ENCODE results near the gene SPACA1.

Gene SPACA1

DNA sequence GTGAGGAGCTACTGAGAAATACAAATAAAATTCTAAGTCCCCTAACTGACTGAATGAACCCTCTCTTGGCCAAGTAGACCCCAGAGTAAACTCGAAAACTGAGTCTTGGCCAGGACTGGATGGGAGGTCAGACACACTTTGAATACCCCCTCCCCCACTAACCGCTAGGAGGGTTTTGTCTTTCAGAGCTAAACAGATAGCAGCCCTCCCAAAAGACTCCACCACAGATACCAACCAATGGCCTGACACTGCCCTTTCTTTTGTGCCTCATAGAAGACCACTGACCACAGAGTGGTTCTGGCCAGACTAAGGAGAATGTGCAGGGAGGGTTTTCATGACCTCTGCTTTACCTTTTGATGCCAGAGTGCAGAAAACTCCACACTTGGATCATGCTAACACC is 42.1 kb downstream of the SPACA1 start:
- FAIRE-seq (no peak), DNase-seq (ENCODE audit: low spot score) (no peak)

DNA sequence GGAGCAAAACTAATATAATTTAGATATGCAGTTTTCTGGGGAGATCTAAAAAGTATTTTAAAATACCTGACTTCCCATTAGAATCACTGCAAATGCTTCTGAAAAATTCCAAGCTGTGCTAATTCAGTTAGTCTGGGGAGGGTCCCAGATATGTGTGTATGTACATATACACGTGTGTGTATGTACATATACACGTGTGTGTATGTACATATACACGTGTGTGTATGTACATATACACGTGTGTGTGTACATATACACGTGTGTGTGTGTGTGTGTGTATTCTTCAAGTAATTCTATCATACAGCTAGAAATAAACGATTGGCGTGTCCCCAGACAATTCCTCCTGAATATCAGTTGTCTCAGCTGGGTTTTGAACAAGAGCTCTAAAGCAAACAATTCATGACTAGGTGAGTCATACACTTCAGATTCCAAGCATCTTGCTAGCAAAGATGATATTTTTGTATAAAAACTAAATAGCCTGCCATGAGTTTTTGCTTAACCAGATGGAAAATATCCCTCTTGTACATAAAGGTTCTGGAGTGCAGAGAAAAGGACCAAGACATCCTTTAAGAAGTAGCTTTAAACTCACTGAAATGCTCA is 58.2 kb downstream of the SPACA1 start:
- FAIRE-seq: no peak
- no peak for DNase-seq (ENCODE audit: low spot score)

DNA sequence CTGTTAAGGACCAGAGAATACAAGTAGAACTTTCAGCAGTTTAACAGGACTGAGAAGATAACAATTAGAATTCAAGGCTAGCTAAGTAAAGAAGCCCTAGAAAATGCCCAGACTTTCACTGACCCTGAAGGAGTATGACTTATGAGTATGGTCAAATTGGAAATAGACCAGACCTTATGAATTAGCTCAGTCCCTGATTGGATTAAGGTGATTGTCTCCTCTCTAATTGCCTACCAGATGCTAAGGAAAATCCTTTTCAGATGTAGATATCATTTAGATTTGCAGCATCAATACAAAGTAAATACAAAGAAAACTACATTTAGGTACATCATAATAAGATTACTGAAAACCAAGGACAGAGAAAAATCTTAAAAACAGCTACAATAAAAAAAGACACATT is 59.6 kb downstream of the SPACA1 start:
- DNase-seq (ENCODE audit: low spot score): no peak
- FAIRE-seq: no peak

DNA sequence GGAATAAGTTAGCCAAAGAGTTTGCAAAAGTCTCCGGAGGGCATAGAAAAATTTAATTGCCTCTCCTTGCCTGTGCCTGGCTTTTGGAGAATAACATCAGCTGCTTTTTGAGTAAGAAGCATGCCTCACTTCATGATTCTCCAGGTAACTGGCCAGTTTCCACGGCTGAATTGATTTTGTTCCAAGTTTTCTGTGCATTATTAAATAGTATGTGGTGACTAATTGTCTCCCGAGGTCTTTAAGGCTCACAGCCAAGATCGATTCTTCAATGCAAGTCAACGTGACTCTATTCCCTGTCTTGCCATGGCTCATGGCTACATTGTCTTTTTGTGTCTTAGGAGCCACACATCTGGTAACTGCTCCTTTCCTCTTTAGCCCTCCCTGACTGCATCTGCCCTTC is 64.3 kb downstream of the SPACA1 start:
- DNase-seq (ENCODE audit: low spot score): no peak
- FAIRE-seq: no peak

DNA sequence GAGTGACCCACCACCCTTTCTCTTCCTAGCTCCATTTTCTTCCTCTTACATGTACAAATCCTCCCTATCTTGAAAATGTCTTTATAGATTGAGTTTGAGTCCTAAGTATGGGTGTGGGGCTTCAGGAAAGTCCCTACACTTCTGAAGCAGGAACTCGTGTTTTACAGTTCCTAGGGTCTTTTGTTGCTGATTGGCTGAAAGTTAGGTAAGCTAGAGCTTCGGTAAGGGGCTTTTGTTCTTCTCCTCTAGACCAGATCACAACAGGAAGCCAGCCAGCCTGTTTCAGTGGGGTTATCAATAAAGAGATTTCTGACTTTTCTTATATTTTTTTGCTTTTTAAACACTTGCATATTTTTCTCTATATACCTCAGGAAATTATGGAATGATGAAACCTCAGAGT is 67.2 kb downstream of the SPACA1 start:
- no peak for FAIRE-seq

DNA sequence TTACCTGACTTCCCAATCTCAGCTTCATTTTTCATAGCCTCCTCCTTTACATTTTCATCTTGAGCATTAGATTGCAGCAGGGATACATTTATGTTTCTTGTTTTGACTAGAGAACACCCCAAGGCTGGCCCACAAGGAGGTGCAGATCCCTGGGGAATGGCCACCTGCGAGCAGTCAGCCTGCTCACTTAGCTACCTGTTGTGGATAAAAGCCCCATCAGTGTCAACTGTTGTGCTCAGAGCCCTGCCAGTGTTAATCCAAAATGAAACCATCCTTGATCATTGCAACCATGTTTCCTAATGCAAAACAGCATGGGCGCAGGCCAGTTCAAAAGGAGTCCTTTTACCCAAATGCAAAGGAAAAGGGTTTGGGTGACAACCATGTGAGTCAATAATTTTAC is 67.7 kb downstream of the SPACA1 start:
- no peak for DNase-seq (ENCODE audit: low spot score)
- no peak for FAIRE-seq

More for the DNA sequence above, 67.2 kb downstream of the SPACA1 start:
- DNase-seq (ENCODE audit: low spot score): no peak

DNA sequence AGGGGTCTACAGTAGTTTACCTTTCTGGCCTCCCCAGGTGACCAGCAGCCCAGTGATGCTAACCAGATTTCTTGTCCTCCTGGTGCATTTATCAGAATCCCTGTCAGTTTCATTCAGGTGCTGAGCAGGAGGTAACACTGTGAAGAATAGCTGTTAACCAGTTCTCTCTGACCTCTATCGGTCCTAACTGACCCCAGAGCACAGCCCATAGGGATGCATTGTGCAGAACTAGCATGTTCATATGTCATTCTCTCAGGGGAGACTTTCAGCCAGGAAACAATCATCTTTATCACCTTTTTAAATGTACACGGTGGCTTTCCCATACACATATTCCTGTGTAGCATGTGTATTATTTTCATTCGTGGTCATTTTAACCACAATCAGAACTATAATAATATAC is 68.6 kb downstream of the SPACA1 start:
- no peak for DNase-seq (ENCODE audit: low spot score)

More for the DNA sequence above, 68.6 kb downstream of the SPACA1 start:
- FAIRE-seq: no peak
